Ovary (tissue), 3 donors: Measurements from ENCODE around the gene KIF1A.

Experiments used
- POLR2A ChIP-seq: fragments of 450-650 bp; IDR thresholded peaks from one replicate; pipeline ENCODE4 v1.6.1; 2017; ENCODE audit warnings: antibody characterized with exemption, mild to moderate bottlenecking, moderate library complexity
- TF ChIP-seq, protein P1 (sequence below), 3 donors: fragments of 450-650 bp in 2 of 3; fragments of 200-600 bp in 1 of 3; IDR thresholded peaks; one replicate each; pipeline versions ENCODE4 v1.5.1 to v1.8.0; 2016 to 2022; ENCODE audit warnings: antibody characterized with exemption in 3 of 3, mild to moderate bottlenecking in 1 of 3
- donor health status: DM: no; HTN: no; CAD: no.

DNA sequence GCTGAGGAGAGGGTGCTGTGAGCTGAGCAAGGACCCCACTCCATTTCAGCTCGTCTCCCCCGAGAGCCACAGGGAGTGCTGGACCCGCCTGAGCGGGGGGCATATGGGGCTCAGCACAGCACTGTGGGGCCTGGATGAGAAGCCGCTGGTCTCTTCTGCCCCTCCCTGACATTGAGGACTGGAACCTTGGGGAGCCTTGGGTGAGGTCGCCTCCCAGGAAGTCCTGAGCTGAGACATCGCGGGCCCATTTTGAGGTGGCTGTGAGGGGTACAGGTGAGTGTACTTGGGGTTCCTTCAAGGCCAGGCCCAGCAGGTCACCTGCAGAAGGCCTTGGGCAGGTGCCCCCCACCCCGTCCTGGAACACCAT lies 131.5 kb downstream of the KIF1A start:
- TF ChIP-seq POLR2A, result no peak
- TF ChIP-seq, protein P1, sequence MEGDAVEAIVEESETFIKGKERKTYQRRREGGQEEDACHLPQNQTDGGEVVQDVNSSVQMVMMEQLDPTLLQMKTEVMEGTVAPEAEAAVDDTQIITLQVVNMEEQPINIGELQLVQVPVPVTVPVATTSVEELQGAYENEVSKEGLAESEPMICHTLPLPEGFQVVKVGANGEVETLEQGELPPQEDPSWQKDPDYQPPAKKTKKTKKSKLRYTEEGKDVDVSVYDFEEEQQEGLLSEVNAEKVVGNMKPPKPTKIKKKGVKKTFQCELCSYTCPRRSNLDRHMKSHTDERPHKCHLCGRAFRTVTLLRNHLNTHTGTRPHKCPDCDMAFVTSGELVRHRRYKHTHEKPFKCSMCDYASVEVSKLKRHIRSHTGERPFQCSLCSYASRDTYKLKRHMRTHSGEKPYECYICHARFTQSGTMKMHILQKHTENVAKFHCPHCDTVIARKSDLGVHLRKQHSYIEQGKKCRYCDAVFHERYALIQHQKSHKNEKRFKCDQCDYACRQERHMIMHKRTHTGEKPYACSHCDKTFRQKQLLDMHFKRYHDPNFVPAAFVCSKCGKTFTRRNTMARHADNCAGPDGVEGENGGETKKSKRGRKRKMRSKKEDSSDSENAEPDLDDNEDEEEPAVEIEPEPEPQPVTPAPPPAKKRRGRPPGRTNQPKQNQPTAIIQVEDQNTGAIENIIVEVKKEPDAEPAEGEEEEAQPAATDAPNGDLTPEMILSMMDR (IDR thresholded peaks at IDR 0.05), result no peak
